ENCODE results near the gene SPRED1.

- TF ChIP-seq CTCF (IDR thresholded peaks at IDR 0.05), result no peak
- TF ChIP-seq POLR2A (IDR thresholded peaks at IDR 0.05), result no peak
Observed at GRCh38 chr15:38307251-38307650, 54.6 kb downstream of the SPRED1 start.
